CD4-positive, alpha-beta T cell treated with Interleukin-2 at 100 ng/mL for 4 hours (primary cell): ENCODE measurements around the gene KRT76.
"Not testable (repeated sequence)": the region's sequence is repeated elsewhere in the genome, so short reads cannot be mapped to it uniquely, and the experiment has no call there.

Experiments
- DNase-seq: peaks from one replicate; pipeline ENCODE4 v3.0.0-alpha.2; 2020; ENCODE audit warnings: low spot score

KRT76 gene

GRCh38 chr12:52781399-52782082 is 4.4 kb upstream of the KRT76 start:
- DNase-seq, result no peak

GRCh38 chr12:52779914-52780313 is 2.8 kb upstream of the KRT76 start:
- no peak for DNase-seq

GRCh38 chr12:52778833-52779232 is 1.7 kb upstream of the KRT76 start:
- no peak for DNase-seq

GRCh38 chr12:52777566-52777965 is 421 bp upstream of the KRT76 start:
- no peak for DNase-seq

GRCh38 chr12:52776435-52776834 is 710 bp downstream of the KRT76 start:
- DNase-seq, result no peak

- no peak for DNase-seq
These were observed 2.4 kb downstream of the KRT76 start for GRCh38 chr12:52774629-52775250.

GRCh38 chr12:52772772-52773171 is 4.4 kb downstream of the KRT76 start:
- no peak for DNase-seq

GRCh38 chr12:52772188-52772587 is 5.0 kb downstream of the KRT76 start:
- no peak for DNase-seq

- DNase-seq, result no peak
These were observed 5.6 kb downstream of the KRT76 start for GRCh38 chr12:52771505-52771904.

GRCh38 chr12:52771088-52771487 is 6.1 kb downstream of the KRT76 start:
- no peak for DNase-seq

- no peak for DNase-seq
These were observed 7.2 kb downstream of the KRT76 start for GRCh38 chr12:52769946-52770345.

- no peak for DNase-seq
These were observed 7.8 kb downstream of the KRT76 start for GRCh38 chr12:52769354-52769753.

- no peak for DNase-seq
These were observed 8.5 kb downstream of the KRT76 start for GRCh38 chr12:52768479-52769200.

GRCh38 chr12:52767427-52767826 is 9.7 kb downstream of the KRT76 start:
- no peak for DNase-seq

GRCh38 chr12:52767020-52767379 is 10.1 kb downstream of the KRT76 start:
- no peak for DNase-seq

- DNase-seq, result no peak
These were observed 10.7 kb downstream of the KRT76 start for GRCh38 chr12:52766351-52767019.

- DNase-seq, result no peak
These were observed 11.4 kb downstream of the KRT76 start for GRCh38 chr12:52765702-52766101.

GRCh38 chr12:52763991-52764390 is 13.2 kb downstream of the KRT76 start:
- DNase-seq, result no peak

GRCh38 chr12:52763036-52763659 is 14.0 kb downstream of the KRT76 start:
- no peak for DNase-seq

GRCh38 chr12:52761802-52762201 is 15.3 kb downstream of the KRT76 start:
- no peak for DNase-seq

- not testable (repeated sequence) for DNase-seq
These were observed 15.9 kb downstream of the KRT76 start for GRCh38 chr12:52761218-52761617.

- DNase-seq, result no peak
These were observed 16.5 kb downstream of the KRT76 start for GRCh38 chr12:52760623-52761022.
